DMS53 treated with DMSO at 0.1 percent for 48 hours (cell line): ENCODE measurements around the gene EMILIN1.
"Not testable (repeated sequence)": the region's sequence is repeated elsewhere in the genome, so short reads cannot be mapped to it uniquely, and the experiment has no call there.

ENCODE experiments used
- DNase-seq: peaks from one replicate; lab custom pipeline; 2025; ENCODE audit not compliant: unreplicated experiment; lab: John Stamatoyannopoulos, UW

The EMILIN1 gene

GRCh38 chr2:27092696-27093429 lies 14.4 kb downstream of the EMILIN1 start:
- DNase-seq: no peak

- DNase-seq: no peak
These were observed 15.3 kb downstream of the EMILIN1 start for GRCh38 chr2:27093430-27094352.

GRCh38 chr2:27094353-27094984 lies 16.1 kb downstream of the EMILIN1 start:
- DNase-seq: no peak

GRCh38 chr2:27095427-27095744 lies 17.0 kb downstream of the EMILIN1 start:
- DNase-seq: no peak

GRCh38 chr2:27095745-27096651 lies 17.6 kb downstream of the EMILIN1 start:
- DNase-seq: no peak

- DNase-seq: no peak
These were observed 18.4 kb downstream of the EMILIN1 start for GRCh38 chr2:27096748-27097297.

- DNase-seq: no peak
These were observed 18.9 kb downstream of the EMILIN1 start for GRCh38 chr2:27097341-27097740.

GRCh38 chr2:27099334-27099955 lies 21.0 kb downstream of the EMILIN1 start:
- DNase-seq: no peak

GRCh38 chr2:27100036-27100435 lies 21.6 kb downstream of the EMILIN1 start:
- no peak for DNase-seq

GRCh38 chr2:27102329-27102728 lies 23.9 kb downstream of the EMILIN1 start:
- DNase-seq: no peak

GRCh38 chr2:27105981-27106380 lies 27.6 kb downstream of the EMILIN1 start:
- DNase-seq: no peak

- DNase-seq: no peak
These were observed 29.8 kb downstream of the EMILIN1 start for GRCh38 chr2:27108221-27108620.

GRCh38 chr2:27109083-27109482 lies 30.7 kb downstream of the EMILIN1 start:
- no peak for DNase-seq

- DNase-seq: not testable (repeated sequence)
These were observed 32.4 kb downstream of the EMILIN1 start for GRCh38 chr2:27110603-27111352.

- not testable (repeated sequence) for DNase-seq
These were observed 33.1 kb downstream of the EMILIN1 start for GRCh38 chr2:27111392-27112078.

- no peak for DNase-seq
These were observed 37.1 kb downstream of the EMILIN1 start for GRCh38 chr2:27115519-27115918.

- no peak for DNase-seq
These were observed 39.6 kb downstream of the EMILIN1 start for GRCh38 chr2:27117995-27118524.

- no peak for DNase-seq
These were observed 40.3 kb downstream of the EMILIN1 start, which contains the start of gene CGREF1 for GRCh38 chr2:27118525-27119329. Gene CGREF1, minus strand, starts transcription at chr2:27119128. Its CDS starts 14,762 bp downstream, at chr2:27104366.
